Testis (tissue), 3 donors: ENCODE measurements around the gene S1PR1. TPM values are rescaled to one million over a fixed set of nuclear protein-coding genes. Genes with fewer than 3 reads are reported as not detected.
"Not testable (repeated sequence)": the region's sequence is repeated elsewhere in the genome, so short reads cannot be mapped to it uniquely, and the experiment has no call there.

Source experiments
- DNase-seq: peaks from one replicate; pipeline ENCODE4 v3.0.0-alpha.2; 2019
- H3K27ac ChIP-seq, 2 donors: fragments of 200-600 bp; sonication (generic); one replicate each; pipeline ENCODE4 v1.5.1; 2019
- H3K27me3 ChIP-seq: fragments of 200-600 bp; sonication (generic); one replicate; pipeline ENCODE4 v1.5.1; 2019
- H3K36me3 ChIP-seq: fragments of 200-600 bp; sonication (generic); one replicate; pipeline ENCODE4 v1.5.1; 2017; ENCODE audit warnings: low read depth; ENCODE audit errors: missing control alignments
- H3K4me1 ChIP-seq: fragments of 200-600 bp; sonication (generic); one replicate; pipeline ENCODE4 v1.5.1; 2019
- H3K4me3 ChIP-seq, 2 donors: fragments of 200-600 bp; sonication (generic); one replicate each; pipeline ENCODE4 v1.5.1; 2017 to 2019
- H3K9me3 ChIP-seq: fragments of 200-600 bp; sonication (generic); one replicate; pipeline ENCODE4 v1.5.1; 2017
- CTCF ChIP-seq, 3 experiments: fragments of 450-650 bp in 2 of 3; fragments of 200-600 bp in 1 of 3; sonication (generic) in 1 of 3; IDR thresholded peaks; one replicate each; pipeline ENCODE4 v1.5.1; 2016 to 2019; ENCODE audit warnings: antibody characterized with exemption in 3 of 3, mild to moderate bottlenecking in 2 of 3, moderate library complexity in 1 of 3
- POLR2A ChIP-seq: fragments of 450-650 bp; IDR thresholded peaks from one replicate; pipeline ENCODE4 v1.6.1; 2017; ENCODE audit warnings: antibody characterized with exemption, mild to moderate bottlenecking, moderate library complexity
- WGBS, 2 donors: methylation state at CpG; one replicate each; pipeline ENCODE4 v1.1.5; 2018; 5-methylcytosine and 5-hydroxymethylcytosine counted together
- intact Hi-C: fragments of 100-400 bp; cut with DNase I; formaldehyde crosslinking; loops from one replicate; pipeline ENCODE4 v1.15.1; 2023; ENCODE audit warnings: low total_unique reads
- polyA plus RNA-seq: library from polyadenylated mRNA; stranded (reverse); fragments of 350-450 nt; fragmentation: Illumina TruSeq; extraction: RNeasy Lipid Tissue Mini Kit (QIAGEN cat#74804); gene quantifications from one replicate; pipeline ENCODE4 v1.2.3, GENCODE V29; 2014; ENCODE audit warnings: low read depth, low replicate concordance; ENCODE audit not compliant: insufficient read depth
- total RNA-seq, 2 donors: library from RNA; depleted of rRNA; stranded (reverse); fragments of >200 nt; gene quantifications; one replicate each; pipeline ENCODE4 v1.2.3, GENCODE V29; 2016

S1PR1 gene
- total and polyA plus RNA-seq, 3 donors from 2014 or later = 6.4 to 11.5 (median 9.3) TPM

GRCh38 chr1:101199637-101199982 is 37.2 kb upstream of the S1PR1 start:
- no peak overlapping the region for H3K4me3 ChIP-seq
- H3K36me3 ChIP-seq = no peaks in the 10 kb centered on the region
- DNase-seq = no peak
- H3K27ac ChIP-seq = no peak overlapping the region
- no peak for TF ChIP-seq POLR2A
- H3K4me1 ChIP-seq = no peaks in the 10 kb centered on the region
- WGBS, 2 donors = 98 to 100% methylated on average over 1 of the region's 1 CpG
- intact Hi-C loops = no loop called here
- no peaks in the 10 kb centered on the region for H3K27me3 ChIP-seq
- H3K9me3 ChIP-seq = no peaks in the 10 kb centered on the region

DNA sequence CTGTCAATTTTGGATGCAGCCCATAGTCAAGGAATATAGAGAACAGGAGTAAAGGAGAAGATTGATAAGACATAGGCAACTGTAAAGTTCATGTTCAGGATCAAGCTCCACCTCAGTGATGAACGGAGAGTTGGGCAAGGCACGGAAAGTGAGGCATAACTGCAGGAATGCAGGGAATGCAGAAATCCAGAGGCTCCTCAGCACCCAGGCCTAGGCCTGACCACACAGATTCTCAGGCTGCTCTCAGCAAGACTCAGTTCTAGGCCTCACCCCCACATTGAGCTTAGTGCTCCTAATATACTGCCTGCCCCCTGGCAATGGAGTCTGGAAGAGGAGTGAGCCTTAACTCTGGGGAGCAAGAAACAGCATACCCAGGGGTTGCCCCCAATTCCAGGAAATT is 36.3 kb upstream of the S1PR1 start:
- 54 to 57% methylated on average over 2 of the region's 2 CpGs for WGBS, 2 donors
- H3K36me3 ChIP-seq = no peaks in the 10 kb centered on the region
- no peaks in the 10 kb centered on the region for H3K27me3 ChIP-seq
- intact Hi-C loops = no loop called here
- H3K9me3 ChIP-seq = no peaks in the 10 kb centered on the region
- no peak overlapping the region for H3K4me3 ChIP-seq
- no peak overlapping the region for H3K27ac ChIP-seq
- TF ChIP-seq POLR2A = no peak
- no peak for TF ChIP-seq CTCF (IDR thresholded peaks at IDR 0.05)
- DNase-seq = no peak
- H3K4me1 ChIP-seq = no peaks in the 10 kb centered on the region

- Histone ChIP-seq H3K4me1 (no peaks in the 10 kb centered on the region), H3K9me3 (no peaks in the 10 kb centered on the region), H3K27ac (no peak overlapping the region), H3K36me3 (no peaks in the 10 kb centered on the region), H3K27me3 (no peaks in the 10 kb centered on the region), H3K4me3 (no peak overlapping the region)
- 64 to 74% methylated on average over 6 of the region's 6 CpGs for WGBS, 2 donors
- no peak for TF ChIP-seq POLR2A
- no peak for TF ChIP-seq CTCF (IDR thresholded peaks at IDR 0.05)
- no peak for DNase-seq
- intact Hi-C loops = no loop called here
These were observed 32.8 kb upstream of the S1PR1 start for GRCh38 chr1:101203820-101204540.

GRCh38 chr1:101205457-101205856 is 31.4 kb upstream of the S1PR1 start:
- H3K4me1 ChIP-seq = no peaks in the 10 kb centered on the region
- no peak overlapping the region for H3K27ac ChIP-seq
- TF ChIP-seq CTCF (IDR thresholded peaks at IDR 0.05) (no peak), POLR2A (no peak)
- no peaks in the 10 kb centered on the region for H3K36me3 ChIP-seq
- no peak overlapping the region for H3K4me3 ChIP-seq
- no peaks in the 10 kb centered on the region for H3K27me3 ChIP-seq
- intact Hi-C loops = no loop called here
- H3K9me3 ChIP-seq = no peaks in the 10 kb centered on the region
- no peak for DNase-seq

GRCh38 chr1:101206139-101206538 is 30.7 kb upstream of the S1PR1 start:
- H3K9me3 ChIP-seq, H3K4me3 ChIP-seq, H3K27me3 ChIP-seq, H3K36me3 ChIP-seq, H3K27ac ChIP-seq, intact Hi-C loops, DNase-seq, H3K4me1 ChIP-seq: not testable (repeated sequence)
- 85 to 90% methylated on average over 4 of the region's 4 CpGs for WGBS, 2 donors

- H3K27me3 ChIP-seq, H3K9me3 ChIP-seq, H3K27ac ChIP-seq, H3K4me1 ChIP-seq, H3K4me3 ChIP-seq, H3K36me3 ChIP-seq, intact Hi-C loops, DNase-seq: not testable (repeated sequence)
- 87 to 88% methylated on average over 9 of the region's 9 CpGs for WGBS, 2 donors
These were observed 29.5 kb upstream of the S1PR1 start for GRCh38 chr1:101207271-101207670.
